Fibroblast of the aortic adventitia (primary cell): ENCODE measurements around the gene GSG1L. TPM values are rescaled to one million over a fixed set of nuclear protein-coding genes. Genes with fewer than 3 reads are reported as not detected.

Experiments
- DNase-seq: peaks from one replicate; pipeline ENCODE4 v3.0.0-alpha.2; 2010; ENCODE audit warnings: low read depth
- H3K4me3 ChIP-seq: 2 replicates; pipeline ENCODE4 v1.5.1; 2011; ENCODE audit warnings: low read depth, mild to moderate bottlenecking, control low read depth, low read length, moderate library complexity
- total RNA-seq: library from RNA; depleted of rRNA; stranded (reverse); fragments of >200 nt; gene quantifications from 2 replicates; pipeline ENCODE4 v1.2.3, GENCODE V29; 2012; ENCODE audit warnings: low replicate concordance
- TF ChIP-seq, protein P1 (sequence below): IDR thresholded peaks from 2 replicates; pipeline ENCODE4 v1.5.1; 2011; ENCODE audit warnings: mild to moderate bottlenecking, low read length, control low read depth, inconsistent platforms; ENCODE audit not compliant: insufficient read depth

GSG1L gene
- total RNA-seq, 1 donor, result not detected

GRCh38 chr16:28092721-28093384 lies 29.3 kb upstream of the GSG1L start:
- no peak for DNase-seq
- TF ChIP-seq, protein P1, sequence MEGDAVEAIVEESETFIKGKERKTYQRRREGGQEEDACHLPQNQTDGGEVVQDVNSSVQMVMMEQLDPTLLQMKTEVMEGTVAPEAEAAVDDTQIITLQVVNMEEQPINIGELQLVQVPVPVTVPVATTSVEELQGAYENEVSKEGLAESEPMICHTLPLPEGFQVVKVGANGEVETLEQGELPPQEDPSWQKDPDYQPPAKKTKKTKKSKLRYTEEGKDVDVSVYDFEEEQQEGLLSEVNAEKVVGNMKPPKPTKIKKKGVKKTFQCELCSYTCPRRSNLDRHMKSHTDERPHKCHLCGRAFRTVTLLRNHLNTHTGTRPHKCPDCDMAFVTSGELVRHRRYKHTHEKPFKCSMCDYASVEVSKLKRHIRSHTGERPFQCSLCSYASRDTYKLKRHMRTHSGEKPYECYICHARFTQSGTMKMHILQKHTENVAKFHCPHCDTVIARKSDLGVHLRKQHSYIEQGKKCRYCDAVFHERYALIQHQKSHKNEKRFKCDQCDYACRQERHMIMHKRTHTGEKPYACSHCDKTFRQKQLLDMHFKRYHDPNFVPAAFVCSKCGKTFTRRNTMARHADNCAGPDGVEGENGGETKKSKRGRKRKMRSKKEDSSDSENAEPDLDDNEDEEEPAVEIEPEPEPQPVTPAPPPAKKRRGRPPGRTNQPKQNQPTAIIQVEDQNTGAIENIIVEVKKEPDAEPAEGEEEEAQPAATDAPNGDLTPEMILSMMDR, result no peak
- H3K4me3 ChIP-seq, result no peak overlapping the region

DNA sequence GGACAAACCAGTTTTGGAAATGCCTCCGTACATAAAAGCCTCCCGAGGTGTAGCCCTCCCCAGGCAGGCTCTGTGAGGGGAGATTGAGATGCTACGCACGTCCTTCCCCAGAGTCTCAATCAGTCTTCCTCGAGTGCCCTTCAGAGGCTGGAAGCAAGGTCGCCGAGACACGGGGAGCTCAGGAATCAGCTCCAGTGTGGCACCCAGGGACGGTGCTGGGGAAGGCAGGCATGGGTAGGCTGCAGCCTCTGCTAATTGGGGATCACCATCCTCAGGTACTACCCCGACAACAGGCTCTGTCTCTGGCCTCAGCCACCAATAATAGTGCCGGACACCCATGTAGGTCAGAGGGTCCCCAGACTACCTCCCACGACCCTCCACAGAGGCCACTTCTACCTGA lies 28.1 kb upstream of the GSG1L start:
- TF ChIP-seq, protein P1, result no peak
- no peak overlapping the region for H3K4me3 ChIP-seq
- DNase-seq, result no peak

- H3K4me3 ChIP-seq, result no peak overlapping the region
- DNase-seq, result peak; percentile 23
- TF ChIP-seq, protein P1, result peak; percentile 3
Measured at GRCh38 chr16:28090646-28091377, 27.3 kb upstream of the GSG1L start.

DNA sequence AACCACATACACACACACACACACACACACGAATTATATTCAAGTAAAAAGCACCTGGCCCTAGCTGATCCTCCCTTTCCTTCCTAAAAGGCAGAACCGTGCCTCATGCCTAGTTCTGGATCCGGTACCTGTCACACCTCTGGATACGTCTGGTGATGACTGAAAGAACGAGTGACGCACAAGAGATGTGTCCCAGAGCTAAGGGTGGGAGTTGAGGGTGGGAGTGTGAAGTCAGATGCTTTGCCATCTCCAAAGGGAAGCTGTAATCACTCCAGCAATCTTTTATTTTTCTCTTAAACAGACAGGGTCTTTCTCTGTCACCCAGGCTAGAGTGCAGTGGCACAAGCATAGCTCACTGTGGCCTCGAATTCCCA lies 26.5 kb upstream of the GSG1L start:
- H3K4me3 ChIP-seq, result no peak overlapping the region
- TF ChIP-seq, protein P1, result no peak
- no peak for DNase-seq

DNA sequence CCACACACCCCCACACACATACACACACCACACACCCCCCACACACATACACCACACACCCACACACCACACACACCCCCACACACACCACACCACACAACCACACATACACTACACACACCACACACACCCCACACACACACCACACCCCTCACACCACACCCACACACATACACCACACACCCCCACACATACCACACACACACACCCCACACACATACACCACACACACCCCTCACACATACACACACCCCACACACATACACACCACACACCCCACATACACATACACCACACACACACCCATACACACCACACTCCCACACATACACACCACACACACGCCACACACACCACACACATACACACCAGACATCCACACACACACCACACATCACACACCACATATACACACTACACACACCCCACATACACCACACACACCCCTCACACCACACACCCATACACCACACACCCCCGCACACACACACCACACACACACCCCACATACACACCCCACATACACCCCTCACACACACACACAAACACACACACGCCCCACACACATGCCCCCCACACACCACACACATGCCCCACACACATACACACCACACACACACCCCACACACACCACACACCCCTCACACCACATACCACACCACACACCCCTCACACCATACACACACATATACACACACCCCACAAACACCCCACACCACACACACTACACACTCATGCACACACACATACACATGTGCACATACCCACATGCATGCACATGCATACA lies 25.9 kb upstream of the GSG1L start:
- TF ChIP-seq, protein P1, result no peak

DNA sequence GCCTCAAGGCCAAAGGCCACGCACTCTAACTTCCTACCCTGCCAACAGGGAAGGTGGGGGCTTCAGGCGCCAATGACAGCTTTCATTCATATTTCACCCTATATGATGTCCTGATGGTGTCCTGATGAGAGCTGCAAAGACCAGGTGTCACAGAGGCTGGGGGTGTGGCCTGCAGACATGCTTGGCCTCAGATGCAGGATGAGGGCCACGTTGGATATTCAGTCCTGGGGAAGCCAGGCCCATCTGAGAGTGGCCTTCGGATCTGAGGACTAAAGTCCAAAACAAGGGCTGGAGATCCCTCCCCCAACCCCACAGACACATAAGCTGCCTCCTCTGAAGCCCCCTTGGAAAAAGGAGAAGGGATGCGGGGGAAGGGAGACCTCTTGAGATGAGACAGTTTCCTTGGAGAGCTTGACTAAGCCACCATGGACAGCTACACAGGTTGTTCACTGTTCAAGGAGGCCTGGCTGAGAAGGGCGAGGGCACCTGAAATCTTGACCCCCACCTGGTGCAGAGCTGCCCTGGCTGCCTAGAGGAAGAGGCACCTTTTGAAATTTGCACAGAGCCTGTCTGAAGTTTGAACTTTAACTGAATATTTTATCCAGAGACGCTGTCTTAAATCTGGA lies 24.3 kb upstream of the GSG1L start:
- DNase-seq, result no peak
- TF ChIP-seq, protein P1, result no peak
- no peak overlapping the region for H3K4me3 ChIP-seq

More for the DNA sequence above, 25.9 kb upstream of the GSG1L start:
- no peak overlapping the region for H3K4me3 ChIP-seq
- DNase-seq, result no peak
